ENCODE results near the gene MOCOS.

GRCh38 chr18:36185157-36185556 lies 2.1 kb upstream of the MOCOS start:
- no peak for TF ChIP-seq CTCF (IDR thresholded peaks at IDR 0.05)
- no peak for TF ChIP-seq POLR2A (IDR thresholded peaks at IDR 0.05)
- no peak for TF ChIP-seq POLR2AphosphoS5 (IDR thresholded peaks at IDR 0.05; ENCODE audit: insufficient read depth in 1 of 2, low read depth in 1 of 2)

Measured in vagina (tissue), 2 donors.